ENCODE measurements around the gene LANCL2.

LANCL2 gene

DNA sequence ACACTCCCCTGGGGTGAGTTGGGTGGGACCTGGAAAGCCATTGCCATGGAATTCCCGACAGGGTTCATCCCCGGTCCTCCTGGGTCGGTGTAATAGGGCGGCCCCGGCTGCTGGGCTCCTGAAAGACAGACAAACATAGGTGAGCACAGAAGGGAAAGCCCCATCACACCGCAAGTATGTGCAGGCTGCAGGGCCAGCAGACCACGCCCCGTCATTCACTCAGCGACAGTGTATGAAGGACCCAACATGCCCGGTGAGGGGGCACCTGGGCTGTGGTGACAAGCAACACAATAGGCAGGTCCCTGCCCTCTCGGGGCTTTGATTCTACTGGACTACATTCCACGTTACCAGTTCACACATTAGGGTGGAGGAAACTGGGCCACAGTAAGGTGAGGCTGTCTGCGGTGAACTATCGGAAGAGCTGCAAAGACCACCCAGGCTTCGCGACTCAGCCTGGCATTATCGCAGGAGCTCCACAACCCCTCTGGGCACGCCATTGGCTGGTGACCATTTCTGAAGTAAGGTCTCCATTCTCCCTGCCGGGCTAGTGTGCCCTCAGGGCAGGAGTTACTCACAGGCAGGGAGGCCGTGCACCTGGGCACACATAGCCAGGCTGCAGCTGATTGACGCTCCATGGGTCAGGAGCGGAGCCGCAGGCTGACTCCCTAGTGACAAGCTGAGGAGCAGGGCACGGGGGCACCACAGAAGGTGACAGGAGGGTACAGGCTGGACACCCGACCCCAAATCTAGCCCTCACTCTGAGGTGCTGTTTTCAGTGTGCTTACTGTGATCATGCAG, 108.0 kb downstream of the LANCL2 start:
- no peak for DNase-seq

- DNase-seq = no peak
These were observed 108.8 kb downstream of the LANCL2 start for GRCh38 chr7:55473932-55474331.

DNA sequence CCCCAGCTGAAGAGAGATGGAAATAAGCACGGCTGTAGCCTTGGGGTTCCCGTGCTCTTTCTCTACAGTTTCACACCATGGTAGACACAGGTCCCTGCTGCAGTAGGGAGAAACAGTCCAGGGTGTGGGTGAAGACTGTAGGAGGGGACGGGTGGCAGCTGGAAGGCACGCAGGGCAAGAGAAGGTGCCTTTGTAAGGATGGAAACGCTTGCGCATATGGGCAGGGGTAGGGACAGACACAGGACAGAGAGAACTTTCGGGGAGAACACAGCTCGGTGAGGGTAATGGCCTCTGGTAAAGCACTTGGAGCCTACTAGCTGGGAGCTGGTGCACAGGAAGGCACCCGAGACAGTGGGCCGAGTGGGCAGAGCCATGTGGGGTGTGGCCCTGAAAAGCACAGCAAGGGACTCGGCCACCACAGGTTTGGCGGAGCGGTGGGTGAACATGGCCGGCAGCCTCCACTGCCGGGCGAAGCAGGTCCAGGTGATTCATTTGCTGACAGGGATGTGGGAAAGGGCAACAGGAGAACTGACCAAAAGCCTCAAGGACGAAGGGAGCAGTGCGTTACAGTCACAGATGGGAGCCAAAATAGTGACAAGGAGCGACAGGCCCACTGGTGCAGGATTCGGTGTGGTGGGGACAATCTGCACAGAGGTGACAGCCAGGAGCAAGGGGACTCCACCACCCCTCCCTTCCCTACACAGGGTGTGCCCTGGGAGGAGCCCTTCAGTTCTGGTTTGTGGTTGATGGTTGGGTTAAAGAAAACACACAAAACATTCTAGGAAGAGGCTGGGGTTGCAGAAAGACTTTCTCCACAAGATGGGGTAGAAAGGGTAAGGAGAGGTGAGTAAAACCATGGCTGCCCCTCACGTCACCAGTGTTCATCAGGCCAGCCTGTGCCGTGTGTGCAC, 110.1 kb downstream of the LANCL2 start:
- DNase-seq = no peak

DNA sequence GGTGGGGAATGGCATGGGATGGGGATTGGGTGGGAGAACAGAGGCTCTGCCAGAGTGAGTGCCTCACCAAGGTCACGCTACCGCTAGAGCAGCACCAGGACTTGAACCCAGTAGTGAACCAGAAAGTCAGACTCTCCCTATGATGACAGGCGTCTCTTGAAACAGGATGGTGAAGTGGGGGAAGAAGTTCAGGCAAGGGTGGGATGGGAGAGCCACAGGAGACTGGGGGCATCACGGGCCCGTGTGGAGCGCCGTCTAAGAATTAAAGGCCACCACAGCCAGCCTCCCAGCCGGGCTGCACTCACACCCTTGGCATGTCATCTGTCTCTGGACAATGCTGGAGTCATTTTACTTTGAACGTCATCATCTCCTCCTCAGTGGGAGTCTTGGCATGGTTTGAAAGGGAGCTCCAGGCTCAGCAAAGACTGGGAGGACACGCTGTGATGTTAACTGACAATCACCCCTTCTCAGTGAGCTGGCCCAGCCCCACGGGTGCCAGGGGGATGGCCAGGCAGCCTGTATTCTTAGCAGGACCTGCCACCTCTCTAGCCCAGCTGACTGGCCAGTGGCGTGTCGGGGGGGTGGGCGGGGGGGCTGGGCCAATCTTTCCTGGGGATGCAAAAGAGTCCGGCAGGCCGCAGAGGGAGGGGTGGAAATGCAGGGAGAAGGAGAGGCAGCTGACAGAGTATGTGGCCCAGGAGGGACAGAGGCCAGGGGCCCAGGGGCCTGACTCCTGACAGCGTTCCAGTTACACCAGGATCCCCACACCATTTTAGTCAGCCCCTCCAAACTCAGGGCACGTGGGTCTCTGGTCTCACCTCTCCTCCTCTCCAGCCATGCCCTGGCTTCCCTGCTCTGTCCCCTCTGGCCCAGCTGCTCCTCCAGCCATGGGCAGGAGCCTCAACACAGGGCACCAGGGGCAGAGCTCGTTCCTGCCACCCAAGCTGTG, 111.0 kb downstream of the LANCL2 start:
- no peak for DNase-seq

DNA sequence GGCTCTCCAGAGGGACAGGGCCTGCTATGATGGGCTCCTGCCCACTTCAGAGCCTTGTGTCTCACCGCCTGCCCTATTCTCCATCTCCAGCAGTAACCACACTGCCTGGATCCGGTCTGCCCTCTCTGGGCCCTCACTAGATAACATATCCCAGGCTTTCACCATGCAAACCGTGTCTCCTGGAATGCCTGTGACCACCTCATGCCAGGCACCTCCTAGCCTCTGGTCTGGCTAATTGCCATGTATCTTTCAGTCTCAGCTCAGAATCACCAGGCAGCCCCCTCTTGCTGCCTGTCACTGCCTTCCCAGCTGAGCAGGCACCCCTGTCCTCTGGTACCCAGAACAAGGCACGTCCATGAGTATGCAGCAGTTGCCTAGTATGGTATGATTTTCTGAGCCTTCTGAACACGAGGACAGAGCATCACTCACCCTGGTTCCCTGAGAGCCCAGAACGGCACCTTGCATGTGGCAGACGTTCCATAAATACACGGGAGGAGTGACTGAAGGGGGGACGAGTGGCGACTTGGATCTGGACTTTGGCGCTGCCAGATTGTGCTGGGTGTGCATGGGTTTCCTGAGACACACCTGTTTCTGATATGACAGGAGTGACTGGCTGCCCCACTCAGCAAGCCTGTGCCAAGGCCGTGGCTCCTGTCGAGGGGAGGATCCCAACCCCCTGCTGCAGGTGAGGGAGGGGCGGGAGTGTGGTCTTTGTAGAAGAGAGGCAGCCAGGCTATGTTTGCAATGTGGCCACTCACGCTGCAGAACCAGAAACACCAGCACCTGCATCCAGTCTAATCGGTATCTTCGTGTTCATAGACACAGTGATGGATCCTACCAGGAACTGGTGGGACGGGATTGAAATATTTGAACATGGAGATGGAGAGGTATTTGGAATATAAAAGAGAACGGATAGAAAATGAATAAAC, 112.0 kb downstream of the LANCL2 start:
- no peak for DNase-seq

- DNase-seq = no peak
These were observed 112.7 kb downstream of the LANCL2 start for GRCh38 chr7:55477781-55478374.

GRCh38 chr7:55478700-55479099, 113.6 kb downstream of the LANCL2 start:
- DNase-seq = no peak

DNA sequence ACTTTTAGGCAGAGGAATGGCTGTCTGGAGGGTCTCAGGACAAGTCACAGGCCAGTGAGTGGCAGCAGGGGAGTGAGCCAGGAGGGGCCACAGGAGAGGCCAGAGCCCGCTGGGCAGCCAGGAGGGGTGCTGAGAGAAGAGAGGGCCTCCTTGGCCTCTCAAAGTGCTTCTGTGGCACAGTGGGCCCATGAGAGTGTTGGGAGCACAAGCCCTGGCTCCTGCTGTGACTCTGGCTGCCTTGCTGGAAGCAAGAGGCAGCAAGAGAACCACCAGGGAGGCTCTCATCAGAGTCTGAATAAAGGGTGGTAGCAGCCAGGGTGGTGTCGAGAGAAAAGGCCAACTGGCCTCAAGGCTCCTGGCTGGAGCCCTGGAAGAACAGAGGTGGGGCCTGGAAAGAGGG, 116.0 kb downstream of the LANCL2 start:
- DNase-seq = no peak

DNA sequence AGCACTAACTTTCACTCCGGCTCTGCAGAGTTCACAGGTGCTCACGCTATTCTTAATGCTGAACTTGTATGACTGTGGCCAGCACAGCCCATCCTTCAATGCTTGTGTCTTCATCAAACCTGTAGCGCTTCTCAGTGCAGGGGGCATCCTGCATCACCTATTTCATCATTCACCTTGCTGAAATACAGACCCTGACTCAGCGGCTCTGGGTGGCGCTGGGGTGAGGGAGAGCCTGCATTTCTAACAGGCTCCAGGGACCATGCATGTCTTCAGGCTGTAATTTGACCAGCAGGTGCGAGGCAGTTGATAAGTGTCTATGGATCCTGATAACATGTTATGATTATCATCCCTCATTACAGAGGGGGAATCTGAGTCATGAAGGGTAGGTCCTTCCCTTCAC, 117.9 kb downstream of the LANCL2 start:
- DNase-seq = no peak

Measured in T-helper 9 cell (primary cell).